Measurements from ENCODE around the gene SLFN14. TPM values are rescaled to one million over a fixed set of nuclear protein-coding genes. Genes with fewer than 3 reads are reported as not detected.

SLFN14 gene
- total RNA-seq, 1 donor from 2014 or later: not detected

GRCh38 chr17:35554668-35555067, 6.0 kb downstream of the SLFN14 start:
- no peak for TF ChIP-seq CTCF (IDR thresholded peaks at IDR 0.05; ENCODE audit: partially characterized antibody, unreplicated experiment)
- no peaks in the 10 kb centered on the region for H3K9me3 Mint-ChIP-seq (ENCODE audit: unreplicated experiment)
- no peaks in the 10 kb centered on the region for H3K36me3 Mint-ChIP-seq (ENCODE audit: unreplicated experiment)
- H3K27me3 Mint-ChIP-seq (ENCODE audit: unreplicated experiment): peaks cover 8% of the 10 kb centered on the region
- H3K27ac Mint-ChIP-seq (ENCODE audit: unreplicated experiment): no peak overlapping the region
- DNase-seq: no peak
- no peak overlapping the region for H3K4me3 Mint-ChIP-seq (ENCODE audit: unreplicated experiment)
- no peaks in the 10 kb centered on the region for H3K4me1 Mint-ChIP-seq (ENCODE audit: low read depth, unreplicated experiment)

GRCh38 chr17:35553310-35553709, 7.3 kb downstream of the SLFN14 start:
- TF ChIP-seq CTCF (IDR thresholded peaks at IDR 0.05; ENCODE audit: partially characterized antibody, unreplicated experiment): no peak
- no peak for DNase-seq
- Mint-ChIP-seq H3K36me3 (ENCODE audit: unreplicated experiment) (no peaks in the 10 kb centered on the region), H3K4me3 (ENCODE audit: unreplicated experiment) (no peak overlapping the region), H3K9me3 (ENCODE audit: unreplicated experiment) (no peaks in the 10 kb centered on the region), H3K4me1 (ENCODE audit: low read depth, unreplicated experiment) (no peaks in the 10 kb centered on the region), H3K27ac (ENCODE audit: unreplicated experiment) (no peak overlapping the region), H3K27me3 (ENCODE audit: unreplicated experiment) (peaks cover 5% of the 10 kb centered on the region)

GRCh38 chr17:35548978-35549377, 11.6 kb downstream of the SLFN14 start:
- no peak for DNase-seq
- no peak for TF ChIP-seq CTCF (IDR thresholded peaks at IDR 0.05; ENCODE audit: partially characterized antibody, unreplicated experiment)
- H3K4me3 Mint-ChIP-seq (ENCODE audit: unreplicated experiment): no peak overlapping the region
- no peaks in the 10 kb centered on the region for H3K4me1 Mint-ChIP-seq (ENCODE audit: low read depth, unreplicated experiment)
- no peaks in the 10 kb centered on the region for H3K9me3 Mint-ChIP-seq (ENCODE audit: unreplicated experiment)
- peaks cover 5% of the 10 kb centered on the region for H3K27me3 Mint-ChIP-seq (ENCODE audit: unreplicated experiment)
- no peak overlapping the region for H3K27ac Mint-ChIP-seq (ENCODE audit: unreplicated experiment)
- H3K36me3 Mint-ChIP-seq (ENCODE audit: unreplicated experiment): no peaks in the 10 kb centered on the region

- DNase-seq: no peak
- no peak for TF ChIP-seq CTCF (IDR thresholded peaks at IDR 0.05; ENCODE audit: partially characterized antibody, unreplicated experiment)
- H3K27ac Mint-ChIP-seq (ENCODE audit: unreplicated experiment): no peak overlapping the region
- H3K4me1 Mint-ChIP-seq (ENCODE audit: low read depth, unreplicated experiment): no peaks in the 10 kb centered on the region
- H3K9me3 Mint-ChIP-seq (ENCODE audit: unreplicated experiment): no peaks in the 10 kb centered on the region
- no peaks in the 10 kb centered on the region for H3K36me3 Mint-ChIP-seq (ENCODE audit: unreplicated experiment)
- no peak overlapping the region for H3K4me3 Mint-ChIP-seq (ENCODE audit: unreplicated experiment)
- H3K27me3 Mint-ChIP-seq (ENCODE audit: unreplicated experiment): peaks cover 3% of the 10 kb centered on the region
Observed at GRCh38 chr17:35548208-35548810, 12.3 kb downstream of the SLFN14 start.

- no peak overlapping the region for H3K4me3 Mint-ChIP-seq (ENCODE audit: unreplicated experiment)
- H3K9me3 Mint-ChIP-seq (ENCODE audit: unreplicated experiment): no peaks in the 10 kb centered on the region
- no peak for TF ChIP-seq CTCF (IDR thresholded peaks at IDR 0.05; ENCODE audit: partially characterized antibody, unreplicated experiment)
- H3K27me3 Mint-ChIP-seq (ENCODE audit: unreplicated experiment): peaks cover 3% of the 10 kb centered on the region
- no peaks in the 10 kb centered on the region for H3K4me1 Mint-ChIP-seq (ENCODE audit: low read depth, unreplicated experiment)
- H3K27ac Mint-ChIP-seq (ENCODE audit: unreplicated experiment): no peak overlapping the region
- no peaks in the 10 kb centered on the region for H3K36me3 Mint-ChIP-seq (ENCODE audit: unreplicated experiment)
- DNase-seq: no peak
Observed at GRCh38 chr17:35546487-35546886, 14.1 kb downstream of the SLFN14 start.

All from glutamatergic neuron (in vitro differentiated cells).